Right atrium auricular region (tissue), 2 donors: Measurements from ENCODE around the gene MTNR1B. TPM values are rescaled to one million over a fixed set of nuclear protein-coding genes. Genes with fewer than 3 reads are reported as not detected.

Source experiments
- DNase-seq: peaks from one replicate; pipeline ENCODE4 v3.0.0-alpha.2; 2019; ENCODE audit warnings: low spot score
- H3K27ac ChIP-seq, 2 donors: fragments of 200-600 bp; sonication (generic); 1 replicate in 1 of 2; 2 replicates in 1 of 2; pipeline ENCODE4 v1.5.1; 2016 to 2019
- H3K27me3 ChIP-seq, 2 donors: fragments of 200-600 bp; sonication (generic); one replicate each; pipeline versions ENCODE4 v1.5.1 to v1.6.0; 2017 to 2019
- H3K36me3 ChIP-seq: fragments of 200-600 bp; sonication (generic); one replicate; pipeline ENCODE4 v1.5.1; 2016
- H3K4me1 ChIP-seq, 2 donors: fragments of 200-600 bp; sonication (generic); one replicate each; pipeline versions ENCODE4 v1.5.1 to v1.6.0; 2017 to 2019
- H3K4me3 ChIP-seq, 2 donors: fragments of 200-600 bp; sonication (generic); 1 replicate in 1 of 2; 2 replicates in 1 of 2; pipeline ENCODE4 v1.5.1; 2017 to 2019; ENCODE audit warnings: mild to moderate bottlenecking in 1 of 2, moderate library complexity in 1 of 2
- H3K9me3 ChIP-seq, 2 donors: fragments of 200-600 bp; sonication (generic); one replicate each; pipeline ENCODE4 v1.5.1; 2019
- CTCF ChIP-seq, 2 donors: fragments of 200-600 bp; sonication (generic); IDR thresholded peaks; one replicate each; pipeline ENCODE4 v1.5.1; 2019; ENCODE audit warnings: antibody characterized with exemption in 2 of 2
- total RNA-seq, 2 donors: library from RNA; depleted of rRNA; stranded (reverse); fragments of >200 nt; gene quantifications; one replicate each; pipeline ENCODE4 v1.1.0, GENCODE V29; 2016

MTNR1B gene
- total RNA-seq, 2 donors from 2014 or later, result not detected

DNA sequence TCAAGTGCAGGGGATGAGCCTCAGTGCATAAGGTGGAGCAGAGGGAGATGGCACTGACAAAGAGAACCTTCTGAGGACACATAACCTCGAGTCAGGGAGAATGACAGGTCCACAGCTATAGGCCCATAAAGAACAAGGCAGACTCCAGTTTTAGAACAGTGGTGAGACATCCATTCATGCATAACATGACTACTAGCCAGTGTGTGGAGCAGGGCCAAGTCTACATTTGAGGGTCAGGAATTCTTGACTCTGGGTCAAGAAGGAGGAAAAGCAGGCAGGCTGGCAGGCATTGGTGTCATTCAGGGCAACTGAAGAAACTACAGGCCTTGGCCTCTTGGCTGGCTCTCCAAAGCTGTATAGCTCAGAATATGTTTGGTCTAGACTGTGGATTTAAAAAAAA is 54.9 kb downstream of the MTNR1B start:
- Histone ChIP-seq H3K36me3 (no peaks in the 10 kb centered on the region), H3K4me1 (no peaks in the 10 kb centered on the region), H3K27me3 (no peaks in the 10 kb centered on the region), H3K27ac (no peak overlapping the region), H3K9me3 (no peaks in the 10 kb centered on the region), H3K4me3 (no peak overlapping the region)
- DNase-seq, result no peak
- TF ChIP-seq CTCF (IDR thresholded peaks at IDR 0.05), result no peak

DNA sequence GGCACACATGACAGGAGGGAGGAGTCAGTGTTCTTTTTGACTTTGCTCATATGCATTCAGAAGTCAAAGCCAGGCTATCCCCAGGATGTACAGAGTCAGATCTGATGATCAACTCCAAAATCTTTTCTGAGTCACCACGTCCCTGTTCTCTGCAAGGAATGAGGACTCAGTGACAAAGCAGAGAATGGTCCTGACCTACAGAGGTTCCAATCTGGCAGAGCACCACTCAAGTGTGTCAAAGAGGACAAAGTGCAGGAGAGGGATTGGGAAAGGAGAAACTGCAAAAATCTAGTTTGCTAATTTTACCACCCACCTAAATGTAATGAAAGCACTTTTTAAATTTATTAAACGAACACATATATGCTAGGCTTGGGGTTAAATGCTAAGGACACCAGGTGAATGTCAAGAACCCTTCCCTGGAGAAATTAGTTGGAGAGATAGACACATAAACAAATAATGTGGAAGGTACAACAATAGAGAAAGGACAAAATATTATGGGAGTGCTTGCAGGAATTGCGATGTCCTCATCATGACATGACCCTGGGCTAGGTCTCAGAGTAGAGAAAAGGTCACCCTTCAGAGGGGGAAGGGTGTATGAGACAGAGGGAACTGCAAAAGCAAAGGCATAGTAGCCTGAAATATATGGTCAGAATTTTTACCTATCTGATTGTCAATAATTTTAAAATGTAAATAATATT is 56.3 kb downstream of the MTNR1B start:
- DNase-seq, result no peak
- Histone ChIP-seq H3K27ac (no peak overlapping the region), H3K4me1 (no peaks in the 10 kb centered on the region), H3K27me3 (no peaks in the 10 kb centered on the region), H3K9me3 (no peaks in the 10 kb centered on the region), H3K36me3 (no peaks in the 10 kb centered on the region), H3K4me3 (no peak overlapping the region)
- no peak for TF ChIP-seq CTCF (IDR thresholded peaks at IDR 0.05)

- Histone ChIP-seq H3K4me3 (no peak overlapping the region), H3K36me3 (no peaks in the 10 kb centered on the region), H3K27me3 (no peaks in the 10 kb centered on the region), H3K4me1 (no peaks in the 10 kb centered on the region), H3K27ac (no peak overlapping the region), H3K9me3 (no peaks in the 10 kb centered on the region)
- TF ChIP-seq CTCF (IDR thresholded peaks at IDR 0.05), result no peak
- DNase-seq, result no peak
Measured at GRCh38 chr11:93028960-93029522, 59.6 kb downstream of the MTNR1B start.

GRCh38 chr11:93031386-93031785 is 61.9 kb downstream of the MTNR1B start:
- Histone ChIP-seq H3K9me3 (no peaks in the 10 kb centered on the region), H3K4me3 (no peak overlapping the region), H3K4me1 (no peaks in the 10 kb centered on the region), H3K27ac (no peak overlapping the region), H3K27me3 (no peaks in the 10 kb centered on the region), H3K36me3 (no peaks in the 10 kb centered on the region)
- no peak for DNase-seq
- TF ChIP-seq CTCF (IDR thresholded peaks at IDR 0.05), result no peak

Other genes starting within 250 kb of the MTNR1B start
- 10 to 100 TPM in 1 of 2 donors, 1 to 10 TPM in 1; 6.9 to 13.2 TPM for gene SLC36A4, start 228.3 kb downstream of the MTNR1B start, total RNA-seq